H1 (cell line): ENCODE data around the gene VIM. TPM values are rescaled to one million over a fixed set of nuclear protein-coding genes. Genes with fewer than 3 reads are reported as not detected.

Experiments
- ATF3 ChIP-seq: IDR thresholded peaks from 2 replicates; pipeline ENCODE4 v1.6.1; 2011; ENCODE audit warnings: low read depth, mild to moderate bottlenecking, low read length; ENCODE audit not compliant: insufficient read depth
- BRCA1 ChIP-seq: IDR thresholded peaks from 2 replicates; pipeline ENCODE4 v1.6.1; 2012; ENCODE audit warnings: low read depth, low read length, improper control_type of control experiment
- CBX8 ChIP-seq: fragments of 300-800, 300-1000 bp; sonication (generic); IDR thresholded peaks from 2 replicates; pipeline ENCODE4 v1.7.1; 2016; ENCODE audit warnings: low read depth, low read length, borderline replicate concordance
- CHD7 ChIP-seq: fragments of 300-600 bp; sonication (generic); IDR thresholded peaks from 2 replicates; pipeline ENCODE4 v1.7.1; 2012; ENCODE audit warnings: low read length, moderate library complexity, mild to moderate bottlenecking, inconsistent platforms; ENCODE audit not compliant: insufficient replicate concordance
- KDM1A ChIP-seq: fragments of 200-600, 300-600 bp; sonication (generic); IDR thresholded peaks from 2 replicates; pipeline ENCODE4 v1.7.1; 2016; ENCODE audit warnings: mild to moderate bottlenecking, low read length, borderline replicate concordance
- MAFK ChIP-seq: IDR thresholded peaks from 2 replicates; pipeline ENCODE4 v1.6.1; 2012; ENCODE audit warnings: low read depth, mild to moderate bottlenecking, improper control_type of control experiment, low read length
- SIN3A ChIP-seq, 2 experiments: IDR thresholded peaks in 1 of 2; conservative IDR thresholded peaks in 1 of 2; 2 replicates each; pipeline ENCODE4 v1.6.1; 2011 to 2012; ENCODE audit warnings: low read length in 2 of 2, improper control_type of control experiment in 1 of 2, low read depth in 1 of 2, mild to moderate bottlenecking in 1 of 2
- SIRT6 ChIP-seq: IDR thresholded peaks from one replicate; pipeline ENCODE4 v1.7.1; 2012; ENCODE audit warnings: low read length, inconsistent platforms
- polyA plus RNA-seq, 7 experiments: library from polyadenylated mRNA; depleted of rRNA in 3 of 7; stranded (reverse) in 5 of 7; unstranded in 2 of 7; fragments of >200 nt in 5 of 7; fragments of 200-250 nt in 2 of 7; gene quantifications; 1 replicate in 5 of 7; 2 replicates in 1 of 7; 4 replicates in 1 of 7; pipeline versions ENCODE4 v1.2.1 to v1.2.3, GENCODE V29; 2011 to 2013; ENCODE audit warnings: missing spikeins in 2 of 7, mixed read lengths in 2 of 7
- total RNA-seq: library from RNA; stranded (reverse); fragmentation: NEBNext Ultra II Directional; extraction: Animal tissue kit (Norgen Biotek cat#: 25700); gene quantifications from 2 replicates; pipeline ENCODE4 v1.2.1, GENCODE V29; 2021

The VIM gene
- total and polyA plus RNA-seq, 2 of the 8 experiments (the other 6 are each of a cell fraction or from before 2014, with no cell fraction given), result 347 to 372 TPM

- no peak for TF ChIP-seq CHD7
- no peak for TF ChIP-seq SIN3A (conservative IDR thresholded peaks at IDR 0.05 in 1 of 2, IDR thresholded peaks at IDR 0.05 in 1 of 2; ENCODE audit: low read depth in 1 of 2, low read length in 2 of 2)
- TF ChIP-seq SIRT6, result no peak
- no peak for TF ChIP-seq BRCA1
- TF ChIP-seq CBX8, result no peak
- TF ChIP-seq KDM1A, result no peak
- TF ChIP-seq ATF3, result no peak
- no peak for TF ChIP-seq MAFK
- TF ChIP-seq, all 59 proteins: peak for 0
Observed at GRCh38 chr10:17220652-17221100, 7.4 kb upstream of the VIM start (continued).
